Spleen (tissue), 7 donors: ENCODE data around the gene SLC22A1.

Experiments used
- POLR2A ChIP-seq, 3 donors: fragments of 450-650 bp; IDR thresholded peaks; one replicate each; pipeline ENCODE4 v1.5.1; 2017; ENCODE audit warnings: antibody characterized with exemption in 3 of 3, mild to moderate bottlenecking in 1 of 3
- TF ChIP-seq, protein P1 (sequence below), 11 experiments: fragments of 200-600 bp in 7 of 11; fragments of 450-650 bp in 4 of 11; sonication (generic) in 4 of 11; IDR thresholded peaks in 8 of 11; conservative IDR thresholded peaks in 3 of 11; 1 replicate in 7 of 11; 2 replicates in 4 of 11; pipeline versions ENCODE4 v1.4.0 to v1.8.0; 2016 to 2021; ENCODE audit warnings: antibody characterized with exemption in 11 of 11, inconsistent platforms in 4 of 11, mild to moderate bottlenecking in 1 of 11
- donor health status: DM: no; HTN: no; CAD: no; lungs with moderate emphysema.
- donor health status: DM: no; HTN: no; CAD: no.
- donor health status: DM: no; HTN: no; CAD: no.

DNA sequence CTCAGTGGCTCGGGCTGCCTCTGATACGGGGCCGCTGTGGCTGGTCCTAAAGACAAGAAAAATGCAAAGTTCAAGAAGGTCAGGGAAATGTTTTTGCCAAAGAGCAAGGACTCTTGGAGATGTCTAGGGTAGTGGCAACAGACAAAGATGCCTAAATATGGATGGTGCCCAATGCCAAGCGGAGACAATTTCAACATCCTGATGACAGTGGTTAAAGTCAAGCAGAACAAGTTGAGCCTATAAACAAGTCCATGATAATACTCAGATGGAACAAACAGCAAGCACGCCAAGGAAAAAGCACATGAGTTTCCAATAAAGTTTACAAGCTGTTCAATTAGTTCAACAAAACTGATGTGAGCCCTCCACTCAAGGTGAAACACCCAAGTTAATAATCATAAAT lies 51.1 kb downstream of the SLC22A1 start:
- TF ChIP-seq, protein P1, sequence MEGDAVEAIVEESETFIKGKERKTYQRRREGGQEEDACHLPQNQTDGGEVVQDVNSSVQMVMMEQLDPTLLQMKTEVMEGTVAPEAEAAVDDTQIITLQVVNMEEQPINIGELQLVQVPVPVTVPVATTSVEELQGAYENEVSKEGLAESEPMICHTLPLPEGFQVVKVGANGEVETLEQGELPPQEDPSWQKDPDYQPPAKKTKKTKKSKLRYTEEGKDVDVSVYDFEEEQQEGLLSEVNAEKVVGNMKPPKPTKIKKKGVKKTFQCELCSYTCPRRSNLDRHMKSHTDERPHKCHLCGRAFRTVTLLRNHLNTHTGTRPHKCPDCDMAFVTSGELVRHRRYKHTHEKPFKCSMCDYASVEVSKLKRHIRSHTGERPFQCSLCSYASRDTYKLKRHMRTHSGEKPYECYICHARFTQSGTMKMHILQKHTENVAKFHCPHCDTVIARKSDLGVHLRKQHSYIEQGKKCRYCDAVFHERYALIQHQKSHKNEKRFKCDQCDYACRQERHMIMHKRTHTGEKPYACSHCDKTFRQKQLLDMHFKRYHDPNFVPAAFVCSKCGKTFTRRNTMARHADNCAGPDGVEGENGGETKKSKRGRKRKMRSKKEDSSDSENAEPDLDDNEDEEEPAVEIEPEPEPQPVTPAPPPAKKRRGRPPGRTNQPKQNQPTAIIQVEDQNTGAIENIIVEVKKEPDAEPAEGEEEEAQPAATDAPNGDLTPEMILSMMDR (IDR thresholded peaks at IDR 0.05 in 8 of 11, conservative IDR thresholded peaks at IDR 0.05 in 3 of 11), result no peak
- no peak for TF ChIP-seq POLR2A (IDR thresholded peaks at IDR 0.05)
